ENCODE data around the gene PLAGL2. TPM values are rescaled to one million over a fixed set of nuclear protein-coding genes. Genes with fewer than 3 reads are reported as not detected.

PLAGL2 gene
- total RNA-seq, 1 experiment from 2014 or later = 21.4 TPM

- no peaks in the 10 kb centered on the region for H3K36me3 Mint-ChIP-seq
- no peaks in the 10 kb centered on the region; the same call in 1 of the 2 replicates for H3K27me3 Mint-ChIP-seq (ENCODE audit: low read depth)
- TF ChIP-seq E2F1 (CRISPR knock-in tag; IDR thresholded peaks at IDR 0.05) (no peak), CDX4 (CRISPR knock-in tag; IDR thresholded peaks at IDR 0.05; ENCODE audit: borderline replicate concordance) (no peak), ZNF416 (CRISPR knock-in tag; IDR thresholded peaks at IDR 0.05) (no peak), ZNF532 (CRISPR knock-in tag; IDR thresholded peaks at IDR 0.05; ENCODE audit: borderline replicate concordance) (no peak), ZNF232 (CRISPR knock-in tag; IDR thresholded peaks at IDR 0.05) (no peak), ZNF512 (CRISPR knock-in tag; IDR thresholded peaks at IDR 0.05; ENCODE audit: borderline replicate concordance) (no peak), NFYB (CRISPR knock-in tag; conservative IDR thresholded peaks at IDR 0.05; ENCODE audit: low read depth) (no peak), AR (CRISPR knock-in tag; IDR thresholded peaks at IDR 0.05) (no peak)
- ChIA-PET CTCF (no interaction called here), POLR2A (no interaction called here)
- ATAC-seq = no peak
- H3K9me3 Mint-ChIP-seq = peaks cover 4% of the 10 kb centered on the region; the same call in 1 of the 2 replicates
- no peak overlapping the region for H3K27ac Mint-ChIP-seq
- H3K4me3 Mint-ChIP-seq = no peak overlapping the region
- no peak for DNase-seq (ENCODE audit: low spot score)
- H3K4me1 Mint-ChIP-seq = no peaks in the 10 kb centered on the region
Measured at GRCh38 chr20:32252189-32252588, 44.6 kb upstream of the PLAGL2 start.

- ChIA-PET CTCF (no interaction called here), POLR2A (no interaction called here)
- no peaks in the 10 kb centered on the region for H3K36me3 Mint-ChIP-seq
- ATAC-seq (no peak), DNase-seq (ENCODE audit: low spot score) (no peak)
- no peaks in the 10 kb centered on the region; the same call in 1 of the 2 replicates for H3K27me3 Mint-ChIP-seq (ENCODE audit: low read depth)
- H3K4me1 Mint-ChIP-seq = no peaks in the 10 kb centered on the region
- H3K27ac Mint-ChIP-seq = 0 out of 2 replicates have a peak overlapping the region, but pooled peaks have one; percentile 43
- no peak overlapping the region for H3K4me3 Mint-ChIP-seq
- peaks cover 4% of the 10 kb centered on the region; the same call in 1 of the 2 replicates for H3K9me3 Mint-ChIP-seq
- TF ChIP-seq CDX4 (CRISPR knock-in tag; IDR thresholded peaks at IDR 0.05; ENCODE audit: borderline replicate concordance) (no peak), PREB (CRISPR knock-in tag; IDR thresholded peaks at IDR 0.05; ENCODE audit: borderline replicate concordance) (no peak), ZNF232 (CRISPR knock-in tag; IDR thresholded peaks at IDR 0.05) (no peak), HMGXB4 (CRISPR knock-in tag; IDR thresholded peaks at IDR 0.05) (no peak), ZNF396 (CRISPR knock-in tag; IDR thresholded peaks at IDR 0.05; ENCODE audit: borderline replicate concordance) (no peak), ZSCAN18 (CRISPR knock-in tag; IDR thresholded peaks at IDR 0.05) (no peak), ATF2 (CRISPR knock-in tag; IDR thresholded peaks at IDR 0.05; ENCODE audit: borderline replicate concordance, low read depth) (no peak), TEAD1 (CRISPR knock-in tag; IDR thresholded peaks at IDR 0.05) (no peak), PRRX2 (CRISPR knock-in tag; IDR thresholded peaks at IDR 0.05) (no peak), OVOL2 (CRISPR knock-in tag; IDR thresholded peaks at IDR 0.05; ENCODE audit: borderline replicate concordance) (no peak)
Measured at GRCh38 chr20:32251470-32251869, 43.9 kb upstream of the PLAGL2 start.
